ENCODE measurements around the gene TEPSIN.

DNA sequence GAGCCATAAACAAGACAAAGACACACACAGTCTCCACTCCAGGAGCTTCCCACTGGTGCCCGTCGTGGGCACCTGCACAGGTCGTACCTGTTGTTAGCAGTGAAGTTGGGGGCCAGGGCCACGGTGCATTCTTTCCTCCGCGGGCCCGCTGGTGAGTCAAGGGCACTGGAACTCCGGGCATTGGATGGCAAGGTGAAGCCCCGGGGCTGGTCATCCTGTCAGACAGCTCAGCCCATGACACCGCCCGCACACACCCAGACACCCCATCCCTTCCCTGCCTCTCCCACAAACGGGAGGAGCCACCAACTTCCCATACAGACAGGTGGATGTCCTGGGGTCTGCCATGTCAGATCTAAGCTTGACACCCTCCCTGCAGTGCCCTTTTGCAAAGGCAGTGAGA, 32.2 kb downstream of the TEPSIN start:
- TF ChIP-seq, protein P1, sequence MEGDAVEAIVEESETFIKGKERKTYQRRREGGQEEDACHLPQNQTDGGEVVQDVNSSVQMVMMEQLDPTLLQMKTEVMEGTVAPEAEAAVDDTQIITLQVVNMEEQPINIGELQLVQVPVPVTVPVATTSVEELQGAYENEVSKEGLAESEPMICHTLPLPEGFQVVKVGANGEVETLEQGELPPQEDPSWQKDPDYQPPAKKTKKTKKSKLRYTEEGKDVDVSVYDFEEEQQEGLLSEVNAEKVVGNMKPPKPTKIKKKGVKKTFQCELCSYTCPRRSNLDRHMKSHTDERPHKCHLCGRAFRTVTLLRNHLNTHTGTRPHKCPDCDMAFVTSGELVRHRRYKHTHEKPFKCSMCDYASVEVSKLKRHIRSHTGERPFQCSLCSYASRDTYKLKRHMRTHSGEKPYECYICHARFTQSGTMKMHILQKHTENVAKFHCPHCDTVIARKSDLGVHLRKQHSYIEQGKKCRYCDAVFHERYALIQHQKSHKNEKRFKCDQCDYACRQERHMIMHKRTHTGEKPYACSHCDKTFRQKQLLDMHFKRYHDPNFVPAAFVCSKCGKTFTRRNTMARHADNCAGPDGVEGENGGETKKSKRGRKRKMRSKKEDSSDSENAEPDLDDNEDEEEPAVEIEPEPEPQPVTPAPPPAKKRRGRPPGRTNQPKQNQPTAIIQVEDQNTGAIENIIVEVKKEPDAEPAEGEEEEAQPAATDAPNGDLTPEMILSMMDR (conservative IDR thresholded peaks at IDR 0.05 in 1 of 2, IDR thresholded peaks at IDR 0.05 in 1 of 2; ENCODE audit: extremely low read depth in 1 of 2, insufficient read depth in 1 of 2, low read depth in 1 of 2, low read length in 2 of 2) = no peak
- no peak for TF ChIP-seq EZH2 (IDR thresholded peaks at IDR 0.05; ENCODE audit: borderline replicate concordance, low read length)
